Astrocyte of the hippocampus (primary cell): ENCODE measurements around the gene ANO7.
A peak's percentile ranks its signal among the peaks of the same experiment; 100 is the strongest.

Experiments
- DNase-seq: peaks from one replicate; pipeline ENCODE4 v3.0.0; 2011; ENCODE audit warnings: low read depth, low spot score

Gene ANO7

DNA sequence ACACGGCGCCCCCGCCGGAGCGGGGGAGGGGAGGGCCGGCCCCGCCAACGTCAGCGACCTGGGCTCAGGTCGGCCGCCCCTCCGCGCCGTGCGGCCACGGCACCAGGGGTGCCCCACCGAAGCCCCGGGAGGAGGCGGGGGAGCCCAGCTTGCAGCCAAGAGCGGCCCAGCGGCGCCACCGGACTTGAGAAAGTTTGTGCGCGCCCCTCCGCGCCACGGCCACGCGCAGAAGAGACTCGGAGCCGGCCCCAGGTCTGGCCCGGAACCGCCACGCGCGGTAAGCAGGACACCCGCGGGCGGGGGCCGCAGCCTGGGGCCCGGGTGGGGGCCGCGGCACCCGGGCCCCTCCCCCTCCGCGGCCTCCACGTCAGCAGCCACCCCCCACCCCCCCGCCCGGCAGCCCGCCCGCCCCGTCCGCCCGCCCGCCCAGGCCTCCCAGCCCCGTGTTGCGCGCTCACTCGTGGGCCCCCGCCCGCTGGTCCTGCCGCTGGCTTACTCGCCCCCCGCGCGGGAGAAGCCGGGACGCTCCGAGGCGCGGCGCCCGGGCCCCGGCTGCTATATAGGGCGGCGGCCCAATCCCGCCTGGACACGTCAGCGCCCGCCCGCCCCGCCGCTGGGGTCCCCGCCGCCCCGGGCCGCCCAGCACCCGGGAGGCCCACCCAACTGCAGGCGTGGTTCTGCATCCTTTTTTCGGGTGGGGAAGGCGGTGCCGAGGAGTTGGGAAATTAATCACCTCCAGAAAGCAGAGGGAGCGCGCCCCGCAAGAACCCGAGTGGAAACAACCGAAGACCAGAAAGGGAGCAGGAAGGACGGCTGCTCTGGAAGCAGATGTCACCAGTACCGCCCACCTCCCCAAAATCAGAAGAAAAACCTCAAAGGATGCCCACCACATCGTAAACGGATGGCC, 84.1 kb downstream of the ANO7 start:
- DNase-seq: peak; percentile 84

DNA sequence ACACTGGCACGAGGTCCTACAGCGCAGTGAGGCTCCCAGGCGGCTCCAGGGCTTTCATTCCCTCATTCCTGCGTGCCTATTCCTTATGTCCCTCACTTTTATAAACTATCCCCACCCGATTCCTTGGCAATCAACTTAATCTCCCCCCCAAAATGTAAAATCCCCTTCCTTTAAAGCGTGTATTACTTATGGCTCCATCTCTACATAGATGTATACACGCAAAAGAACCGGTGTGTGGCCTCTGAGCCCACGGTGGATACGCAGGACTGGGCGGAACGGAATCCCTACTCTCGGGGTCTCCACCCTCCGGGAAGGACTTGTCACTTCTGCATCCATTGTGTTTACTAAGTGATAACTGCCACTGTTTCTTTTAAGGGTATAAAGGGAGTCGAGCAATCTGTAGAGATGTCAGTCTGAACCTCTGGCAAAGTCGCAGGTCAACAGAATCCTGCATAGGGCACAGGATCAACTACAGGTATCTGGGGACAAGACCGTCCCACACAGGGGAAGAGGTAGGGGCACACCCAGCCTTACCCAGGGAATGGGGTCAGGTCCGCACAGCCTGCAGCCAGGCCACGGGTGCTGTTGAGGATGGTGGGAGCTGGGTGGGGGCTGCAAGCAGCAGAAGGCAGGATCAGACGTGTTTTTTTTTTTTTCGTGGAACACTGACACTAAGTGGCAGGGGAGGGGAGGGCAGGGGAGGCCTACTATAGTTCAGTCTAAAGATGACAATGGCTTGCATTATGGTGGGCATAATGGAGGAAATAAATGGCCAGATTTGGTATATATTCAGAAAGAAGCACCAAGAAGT, 84.9 kb downstream of the ANO7 start:
- peak; percentile 13 for DNase-seq

DNA sequence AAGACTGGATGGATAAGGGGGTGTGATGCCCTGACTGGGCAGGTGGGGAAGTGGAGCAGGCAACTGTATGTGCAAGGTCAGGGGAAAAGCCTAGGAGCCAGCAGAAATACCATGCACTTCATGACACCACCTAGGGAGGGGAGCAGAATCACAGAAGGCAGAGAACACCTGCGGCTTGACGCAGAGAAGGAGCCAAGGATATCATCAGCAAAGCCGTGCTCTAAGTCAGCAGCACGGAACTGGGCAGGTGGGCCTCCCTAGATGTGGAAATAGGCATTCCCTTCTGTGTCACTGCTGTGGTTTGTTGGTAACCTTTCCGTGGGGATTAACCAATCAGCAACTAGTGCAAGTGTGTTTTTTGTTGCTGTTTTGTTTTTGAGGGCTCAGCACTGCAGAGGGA, 85.7 kb downstream of the ANO7 start:
- no peak for DNase-seq
